IPS-NIHi7 (cell line): Measurements from ENCODE around the gene CCDC78.

Experiments
- DNase-seq: peaks from one replicate; pipeline ENCODE4 v3.0.0; 2012; ENCODE audit warnings: mixed read lengths; ENCODE audit errors: extremely low spot score

Gene CCDC78

GRCh38 chr16:678858-679813, 47.1 kb downstream of the CCDC78 start:
- DNase-seq = no peak

- no peak for DNase-seq
Measured at GRCh38 chr16:678209-678857, 47.9 kb downstream of the CCDC78 start.

GRCh38 chr16:677316-678190, 48.7 kb downstream of the CCDC78 start:
- DNase-seq = no peak

DNA sequence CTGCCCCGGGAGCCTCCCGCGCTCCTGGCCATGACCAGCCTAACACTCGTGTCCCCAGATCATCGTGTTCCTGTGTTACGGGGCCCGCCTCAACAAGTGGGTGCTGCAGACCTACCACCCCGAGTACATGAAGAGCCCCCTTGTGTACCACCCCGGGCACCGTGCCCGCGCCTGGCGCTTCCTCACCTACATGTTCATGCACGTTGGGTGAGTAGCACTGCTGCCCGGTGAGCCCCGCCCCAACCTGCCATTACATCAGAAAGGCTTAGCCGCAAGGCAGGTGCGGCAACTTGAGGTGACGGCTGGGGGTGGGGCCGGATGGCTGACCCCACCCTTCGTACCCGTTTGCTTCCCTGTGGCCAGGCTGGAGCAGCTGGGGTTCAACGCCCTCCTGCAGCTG, 49.3 kb downstream of the CCDC78 start:
- DNase-seq = no peak

GRCh38 chr16:676565-676902, 49.7 kb downstream of the CCDC78 start:
- DNase-seq = no peak

- no peak for DNase-seq
Measured at GRCh38 chr16:675884-676564, 50.2 kb downstream of the CCDC78 start.

- peak; percentile 69 for DNase-seq
Measured at GRCh38 chr16:674968-675883, 51.0 kb downstream of the CCDC78 start, which contains the start of gene RHBDL1. Gene RHBDL1 (plus strand): TSS chr16:675671. CDS start chr16:675791, 120 bp downstream.

DNA sequence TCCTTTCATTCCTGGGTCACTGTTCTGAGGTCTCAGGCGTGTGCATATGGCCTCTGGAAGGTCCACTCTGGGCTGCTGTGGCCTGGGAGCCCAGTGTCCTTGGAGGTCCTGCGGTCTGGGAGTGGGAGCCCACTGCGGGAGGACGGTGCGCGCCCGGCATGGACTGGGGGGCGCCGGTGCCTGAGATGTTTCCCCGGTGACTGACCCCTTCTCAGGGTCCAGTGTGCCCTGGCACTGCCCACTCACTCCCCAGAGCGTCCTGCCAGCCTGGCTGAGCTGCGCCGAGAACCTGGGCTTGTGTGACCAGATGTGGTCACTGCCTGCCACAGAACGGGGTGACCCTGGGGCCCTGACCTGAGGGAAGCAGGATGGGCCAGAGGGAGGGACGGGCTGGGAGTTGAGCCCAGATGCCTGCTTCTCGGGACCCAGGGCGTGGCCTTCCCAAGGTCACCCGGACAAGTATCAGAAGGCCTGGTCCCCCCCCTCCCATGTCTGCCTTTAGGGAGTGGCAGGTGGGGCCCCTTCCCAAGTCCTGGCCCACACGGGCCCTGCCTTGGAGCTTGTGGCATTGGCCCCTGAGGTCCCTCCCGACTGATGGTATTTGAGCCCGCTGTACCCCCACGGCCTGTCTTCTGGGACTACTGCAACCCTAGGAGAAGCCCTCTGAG, 51.9 kb downstream of the CCDC78 start:
- no peak for DNase-seq

DNA sequence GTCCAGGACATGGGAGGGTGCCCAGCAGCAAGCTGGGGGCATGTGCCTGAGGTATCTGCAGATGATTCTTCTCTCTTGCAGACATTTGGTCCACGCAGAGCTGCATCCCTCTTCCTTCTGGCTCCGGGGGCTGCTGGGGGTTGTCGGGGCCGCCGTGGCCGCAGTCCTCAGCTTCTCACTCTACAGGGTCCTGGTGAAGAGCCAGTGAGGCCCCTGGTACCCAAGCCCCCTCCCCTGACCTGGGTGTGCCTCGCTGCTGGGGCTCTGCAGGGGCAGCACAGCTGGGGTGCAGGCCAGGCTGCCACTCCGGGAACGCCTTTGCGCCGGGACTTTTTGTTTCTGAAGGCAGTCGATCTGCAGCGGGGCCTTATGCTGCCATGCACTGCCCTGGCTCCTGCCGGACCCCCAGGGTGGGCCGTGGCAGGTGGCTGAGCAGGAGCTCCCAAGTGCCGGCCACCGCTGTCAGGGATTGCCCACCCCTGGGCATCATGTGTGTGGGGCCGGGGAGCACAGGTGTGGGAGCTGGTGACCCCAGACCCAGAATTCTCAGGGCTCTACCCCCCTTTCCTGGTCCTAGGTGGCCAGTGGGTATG, 52.7 kb downstream of the CCDC78 start:
- no peak for DNase-seq

- no peak for DNase-seq
Measured at GRCh38 chr16:672851-673250, 53.4 kb downstream of the CCDC78 start.
